ENCODE results near the gene GLDN.
"Not testable (repeated sequence)": the region's sequence is repeated elsewhere in the genome, so short reads cannot be mapped to it uniquely, and the experiment has no call there.

The GLDN gene

DNA sequence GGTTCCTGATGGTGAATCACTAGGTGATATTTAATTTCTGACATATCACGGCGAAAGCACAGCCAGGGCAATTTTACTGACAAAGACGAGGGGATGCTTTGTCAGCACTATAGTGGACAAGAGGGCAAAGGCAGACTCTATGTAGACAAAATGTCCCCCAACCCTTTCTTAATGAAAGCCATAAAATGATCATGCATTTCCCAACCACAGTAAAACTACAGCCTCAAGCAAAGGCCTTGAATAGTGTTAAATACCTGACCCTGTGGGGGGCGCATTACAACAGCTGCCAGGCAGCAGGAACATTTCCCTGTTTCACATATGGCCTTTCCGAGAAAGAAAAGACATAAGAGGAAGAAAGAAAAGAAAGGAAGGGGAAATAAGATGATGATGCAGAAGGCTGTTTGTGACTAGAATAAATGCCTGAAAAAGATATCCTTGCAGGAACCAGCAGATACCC, 49.5 kb downstream of the GLDN start:
- FAIRE-seq, result no peak

DNA sequence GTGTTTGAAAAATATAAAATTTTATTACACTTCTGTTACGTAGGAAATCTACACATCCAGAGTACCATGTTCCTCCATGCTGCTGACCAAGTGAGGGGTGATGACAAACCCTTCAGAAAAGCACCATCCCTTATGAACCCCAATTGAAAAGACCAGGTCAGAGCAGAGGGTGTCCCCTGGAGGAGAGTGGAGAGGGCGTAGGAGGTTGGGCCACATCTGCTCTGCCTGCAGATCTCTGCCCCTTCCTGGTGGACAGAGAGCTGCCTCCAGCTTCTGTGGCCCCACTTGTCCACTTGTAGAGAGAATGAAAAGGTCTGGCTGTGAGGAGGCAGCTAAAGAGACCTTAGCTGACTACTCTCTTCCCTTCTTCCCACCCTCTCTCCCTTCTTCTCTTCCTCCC, 55.5 kb downstream of the GLDN start:
- no peak for FAIRE-seq

DNA sequence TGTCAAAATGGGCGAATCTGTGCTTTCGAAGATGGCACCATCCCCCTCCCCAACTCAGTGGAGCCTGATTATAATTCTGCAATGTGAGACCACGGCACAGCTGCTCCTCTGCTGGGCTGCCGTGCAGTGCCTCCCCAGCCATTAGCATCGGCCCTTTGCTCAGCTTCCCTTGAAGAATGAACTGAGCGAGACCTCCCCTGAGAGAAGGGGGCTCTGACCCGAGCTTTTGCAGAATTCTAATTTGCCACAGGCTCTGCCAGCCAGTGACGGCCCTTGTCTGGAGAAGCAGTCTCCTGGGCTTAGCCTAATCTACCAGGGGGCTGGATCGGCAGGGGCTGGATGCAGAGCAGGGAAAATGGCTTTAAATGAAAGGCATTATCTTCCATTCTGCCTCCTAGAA, 57.2 kb downstream of the GLDN start:
- no peak for FAIRE-seq

DNA sequence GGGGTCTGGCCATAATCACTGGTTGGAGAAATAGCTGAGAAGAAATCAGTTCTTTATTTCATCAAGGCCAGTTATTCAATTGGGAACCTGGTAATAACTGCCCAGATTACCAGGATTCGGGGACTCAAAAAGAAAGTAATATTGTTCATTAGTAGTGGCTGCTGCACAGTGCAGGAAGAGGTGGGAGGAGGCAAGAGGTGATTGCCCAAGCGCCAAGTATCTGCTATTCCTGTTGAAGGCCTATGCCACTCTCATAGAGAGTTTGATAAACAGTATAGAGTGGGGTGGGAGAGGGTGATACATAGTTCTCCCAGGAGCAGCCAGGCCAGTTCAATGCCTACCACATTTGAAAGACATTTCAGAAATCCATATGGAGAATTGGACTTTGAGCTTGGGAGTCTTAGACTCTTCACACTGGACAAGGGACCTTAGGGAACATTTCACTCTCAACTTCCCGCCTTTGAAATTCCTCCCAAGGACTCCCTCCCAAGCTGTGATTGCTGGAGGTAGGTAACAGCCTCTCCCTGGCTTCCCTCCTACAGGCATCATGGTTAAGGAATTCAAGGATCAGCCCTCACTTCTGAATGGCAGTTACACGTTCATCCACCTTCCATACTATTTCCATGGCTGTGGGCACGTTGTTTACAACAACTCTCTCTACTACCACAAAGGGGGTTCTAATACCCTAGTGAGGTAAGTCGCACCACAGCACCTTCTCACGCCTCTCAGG, 59.8 kb downstream of the GLDN start:
- no peak for FAIRE-seq

GRCh38 chr15:51401872-51402517, 60.5 kb downstream of the GLDN start:
- no peak for FAIRE-seq

GRCh38 chr15:51403072-51403878, 61.8 kb downstream of the GLDN start:
- peak; percentile 74 for FAIRE-seq

DNA sequence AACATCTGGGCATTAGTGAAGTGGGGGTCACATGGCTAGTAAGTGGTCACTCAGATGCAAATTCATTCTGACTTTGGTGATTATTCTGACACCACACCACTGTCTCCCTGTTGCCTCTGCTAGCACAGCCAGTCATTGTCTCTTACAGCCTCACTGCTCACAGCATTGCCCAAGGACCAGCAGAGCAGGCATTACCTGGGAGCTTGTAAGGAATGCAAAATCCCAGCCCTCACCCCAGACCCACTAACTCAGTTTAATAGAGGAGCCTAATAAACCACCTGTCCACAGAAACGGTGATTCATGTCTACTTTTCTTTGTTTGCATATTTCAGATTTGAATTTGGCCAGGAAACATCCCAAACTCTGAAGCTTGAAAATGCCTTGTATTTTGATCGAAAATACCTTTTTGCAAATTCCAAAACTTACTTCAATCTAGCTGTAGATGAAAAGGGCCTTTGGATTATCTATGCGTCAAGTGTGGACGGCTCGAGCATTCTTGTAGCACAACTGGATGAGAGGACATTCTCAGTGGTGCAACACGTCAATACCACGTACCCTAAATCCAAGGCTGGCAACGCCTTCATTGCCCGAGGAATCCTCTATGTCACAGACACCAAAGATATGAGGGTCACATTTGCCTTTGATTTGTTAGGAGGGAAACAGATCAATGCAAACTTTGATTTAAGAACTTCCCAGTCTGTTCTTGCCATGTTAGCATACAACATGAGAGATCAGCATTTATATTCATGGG, 62.7 kb downstream of the GLDN start:
- no peak for FAIRE-seq

DNA sequence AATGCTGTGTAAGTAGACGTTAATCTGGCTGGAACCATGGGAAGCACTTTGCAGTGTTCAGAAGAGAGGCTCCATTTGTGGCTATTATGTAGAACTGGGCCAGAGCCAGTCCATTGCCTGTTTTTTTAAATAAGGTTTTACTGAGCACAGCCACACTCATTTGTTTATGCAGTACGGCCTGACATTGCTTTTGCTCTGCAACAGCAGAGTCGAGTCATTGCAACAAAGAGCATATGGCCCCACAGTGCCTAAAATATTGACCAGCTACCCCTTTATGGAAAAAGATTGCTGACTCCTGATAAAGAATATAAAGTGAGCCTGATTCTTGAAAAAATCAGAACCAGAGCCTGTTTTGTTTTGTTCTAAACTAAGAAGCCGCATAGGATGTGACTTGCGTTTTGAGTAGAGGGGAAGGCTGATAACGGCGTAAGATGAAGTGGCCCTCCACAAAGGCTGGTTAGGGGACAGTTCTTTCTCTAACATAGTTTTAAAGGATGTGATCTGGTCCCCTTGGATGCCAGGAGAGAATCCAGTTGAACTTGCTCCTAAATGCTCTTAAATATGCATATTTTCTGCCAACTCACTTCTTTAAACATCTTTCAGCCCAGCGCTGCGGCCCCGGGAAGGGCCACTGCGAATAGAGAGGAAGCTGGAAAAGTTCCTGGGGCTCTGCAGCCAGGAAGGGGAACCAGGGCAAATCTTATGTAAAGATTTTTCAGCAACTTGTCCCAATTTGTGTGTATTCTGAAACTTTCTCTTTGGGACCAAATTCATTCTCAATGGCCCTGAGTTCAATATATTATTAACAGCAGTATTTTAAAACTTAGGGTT, 64.5 kb downstream of the GLDN start:
- no peak for FAIRE-seq

DNA sequence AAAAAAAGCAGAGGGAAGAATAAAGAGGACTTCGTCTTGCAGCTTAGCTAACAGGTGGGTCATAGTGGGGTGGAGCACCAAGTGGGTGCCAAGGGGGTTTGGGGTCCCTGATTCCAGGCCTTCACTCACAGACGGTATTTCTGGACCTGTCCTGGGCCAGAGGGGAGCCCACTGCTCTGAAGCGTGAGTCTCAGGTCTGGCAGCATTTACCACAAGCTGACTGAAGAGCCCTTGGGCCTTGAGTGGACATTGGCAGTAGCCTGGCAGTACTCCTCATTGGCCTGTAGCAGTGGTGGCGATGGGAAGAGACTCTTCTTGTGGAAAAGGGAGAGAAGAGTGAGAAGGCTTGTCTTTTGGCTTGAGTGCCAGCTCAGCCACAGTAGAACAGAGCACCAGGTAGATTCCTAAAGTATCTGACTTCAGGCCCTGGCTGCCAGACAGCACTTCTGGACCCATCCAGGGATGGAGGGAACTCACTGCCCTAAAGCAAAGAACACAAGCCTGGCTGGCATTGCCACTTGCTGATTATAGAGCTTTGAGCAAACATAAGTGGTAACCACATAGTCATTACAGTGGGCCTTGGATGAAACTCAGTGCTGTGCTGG, 72.9 kb downstream of the GLDN start:
- FAIRE-seq, result no peak

- FAIRE-seq, result no peak
Observed at GRCh38 chr15:51416129-51416528, 74.7 kb downstream of the GLDN start.

- not testable (repeated sequence) for FAIRE-seq
Observed at GRCh38 chr15:51423040-51423439, 81.6 kb downstream of the GLDN start.

DNA sequence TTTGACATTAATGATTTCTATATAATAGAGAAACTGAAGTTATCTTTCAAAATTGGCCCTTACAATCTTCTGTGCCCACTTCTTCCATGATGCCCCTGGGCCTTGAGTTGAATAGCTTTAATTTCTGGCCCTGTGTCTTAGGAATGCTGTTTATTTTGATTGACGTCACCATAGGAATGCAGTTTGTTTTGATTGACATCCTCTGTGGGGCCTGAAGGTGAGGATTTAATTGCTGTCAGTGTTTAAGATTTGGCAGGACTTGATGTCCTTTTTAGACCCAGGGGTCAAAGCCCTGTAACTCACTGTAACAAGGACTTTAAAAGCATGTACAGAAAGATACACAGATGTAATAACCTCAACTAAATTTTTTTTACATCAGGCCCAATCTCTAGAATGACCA, 83.3 kb downstream of the GLDN start:
- FAIRE-seq, result no peak

- no peak for FAIRE-seq
Observed at GRCh38 chr15:51425517-51426040, 84.1 kb downstream of the GLDN start.

- no peak for FAIRE-seq
Observed at GRCh38 chr15:51438526-51438925, 97.1 kb downstream of the GLDN start.

DNA sequence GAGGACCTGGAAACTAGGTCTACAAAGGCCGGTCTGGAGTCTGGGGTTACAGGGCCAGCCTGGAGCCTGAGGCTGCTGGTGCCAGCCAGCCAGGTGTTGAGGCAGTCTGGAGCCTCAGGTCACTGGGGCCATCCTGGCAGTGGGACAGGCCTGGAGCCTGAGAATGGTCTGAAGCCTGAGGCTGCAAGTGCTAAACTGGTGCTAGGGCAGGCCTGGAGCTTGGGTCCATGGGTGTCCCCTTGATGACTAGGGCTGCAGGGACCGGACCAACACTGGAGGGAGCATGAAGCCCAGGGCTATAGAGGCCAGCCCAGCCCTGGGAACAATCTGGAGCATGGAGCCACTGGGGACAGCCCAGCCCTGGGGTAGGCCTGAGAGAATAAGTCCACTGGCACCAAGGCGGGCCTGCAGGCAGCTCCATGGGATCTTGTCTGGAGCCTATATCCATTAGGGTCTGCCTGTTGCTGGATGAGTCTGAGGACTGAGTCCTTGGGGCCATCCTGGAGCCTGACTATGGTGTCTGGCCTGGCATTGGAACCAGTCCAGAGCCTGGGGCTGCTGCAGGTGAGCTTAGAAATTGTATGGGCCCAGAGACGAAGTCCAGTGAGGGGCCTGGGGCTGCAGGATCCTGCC, 101.9 kb downstream of the GLDN start:
- FAIRE-seq, result no peak

DNA sequence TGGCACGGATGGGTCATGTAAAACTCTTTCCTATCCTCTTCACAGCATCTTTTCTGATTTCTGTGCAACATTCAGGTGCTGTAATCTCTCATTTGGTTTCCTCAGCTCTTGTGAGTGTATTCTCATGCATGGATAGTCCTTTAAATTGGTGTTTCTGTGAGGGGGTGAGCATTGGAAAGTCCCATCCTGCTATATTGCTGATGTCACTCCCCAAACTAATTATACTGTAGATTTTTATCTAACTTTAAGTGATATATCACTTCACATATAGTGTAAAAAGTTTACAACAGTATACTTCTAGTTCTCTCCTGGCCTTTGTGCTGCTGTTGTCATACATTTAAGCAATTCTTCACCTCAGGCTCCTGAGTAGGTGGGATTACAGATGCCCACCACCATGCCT, 102.7 kb downstream of the GLDN start:
- FAIRE-seq, result no peak

DNA sequence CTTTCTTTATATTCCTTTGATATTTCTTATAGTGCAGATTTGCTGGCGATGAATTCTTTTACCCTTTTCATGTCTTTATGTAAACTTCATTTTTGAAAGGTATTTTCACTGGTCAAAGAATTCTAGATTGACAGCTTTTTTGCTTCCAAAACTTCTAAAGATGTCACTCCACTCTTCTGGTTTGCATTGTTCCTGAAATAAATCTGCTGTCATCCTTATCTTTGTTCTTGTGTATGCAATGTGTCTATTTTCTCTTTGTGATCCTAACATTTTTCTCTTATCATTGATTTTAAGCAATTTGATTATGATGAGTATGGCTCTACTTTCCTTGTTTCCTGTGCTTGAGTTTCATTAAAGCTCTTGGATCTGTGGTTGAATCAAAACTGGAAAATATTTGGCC, 103.4 kb downstream of the GLDN start:
- FAIRE-seq, result no peak

- FAIRE-seq, result not testable (repeated sequence)
Observed at GRCh38 chr15:51446029-51446744, 104.7 kb downstream of the GLDN start.

DNA sequence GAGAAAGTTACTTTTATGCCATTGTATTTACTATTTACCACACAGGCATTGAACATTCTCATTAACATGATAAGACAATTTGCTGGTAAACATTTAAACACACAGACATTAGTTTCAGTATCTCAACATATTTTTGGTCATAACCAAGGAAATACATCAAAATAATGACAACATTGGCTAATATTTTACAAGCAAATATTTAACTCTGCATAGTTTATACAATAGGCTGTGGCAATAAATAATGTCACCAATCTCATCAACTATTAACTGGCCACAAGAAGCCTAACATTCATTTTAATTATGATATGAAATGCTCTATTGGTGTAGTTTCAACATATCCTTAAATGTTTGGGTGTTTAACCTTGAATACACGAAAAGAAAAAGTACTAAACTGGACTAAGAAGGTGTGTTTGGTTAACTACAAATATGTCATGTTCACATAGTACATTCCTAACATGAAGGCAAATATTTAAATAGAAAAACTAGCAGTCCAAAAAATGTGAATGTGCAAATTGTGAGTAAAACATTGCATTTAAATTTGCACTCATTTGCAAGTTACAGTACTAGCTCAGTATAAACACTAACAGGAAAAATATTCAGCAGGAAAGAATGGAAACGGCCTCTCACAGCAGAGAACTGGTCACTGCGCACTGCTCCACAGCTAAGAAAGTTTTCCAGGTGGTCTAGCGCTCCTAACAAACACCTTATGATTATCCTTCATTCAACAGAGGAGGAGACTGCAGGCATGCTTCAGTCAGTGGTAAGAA, 106.6 kb downstream of the GLDN start:
- FAIRE-seq, result no peak
